HAP-1 (cell line): Measurements from ENCODE around the gene MMD2.
"Not testable (repeated sequence)": the region's sequence is repeated elsewhere in the genome, so short reads cannot be mapped to it uniquely, and the experiment has no call there.

ENCODE experiments used
- DNase-seq, 2 experiments: peaks; one replicate each; pipeline ENCODE4 v3.0.0-alpha.2; 2016 to 2020; ENCODE audit warnings: low spot score in 2 of 2
- H3K27me3 ChIP-seq: fragments of 250-450 bp; sonication (Bioruptor Pico); 2 replicates; pipeline ENCODE4 v1.5.1; 2020; ENCODE audit warnings: low read depth, mild to moderate bottlenecking, moderate library complexity
- H3K36me3 ChIP-seq: fragments of 250-450 bp; sonication (Bioruptor Pico); replicated peaks from 2 replicates; pipeline ENCODE4 v1.5.1; 2020; ENCODE audit warnings: mild to moderate bottlenecking
- H3K4me1 ChIP-seq: fragments of 250-450 bp; sonication (Bioruptor Pico); 2 replicates; pipeline ENCODE4 v1.5.1; 2020; ENCODE audit warnings: mild to moderate bottlenecking
- H3K4me3 ChIP-seq: fragments of 250-450 bp; sonication (Bioruptor Pico); 2 replicates; pipeline ENCODE4 v1.5.1; 2020; ENCODE audit warnings: mild to moderate bottlenecking, moderate library complexity
- H3K9me3 ChIP-seq: fragments of 250-450 bp; sonication (Bioruptor Pico); 2 replicates; pipeline ENCODE4 v1.5.1; 2020; ENCODE audit warnings: mild to moderate bottlenecking, moderate library complexity
- in situ Hi-C: fragments of 300-500 bp; cut with MboI; formaldehyde crosslinking; loops from 3 replicates; pipeline ENCODE4 v1.14.3; 2020; ENCODE audit warnings: low sequenced_read_pairs, inconsistent platforms, mixed read lengths

Gene MMD2

GRCh38 chr7:4904346-4904745 is 54.6 kb downstream of the MMD2 start:
- in situ Hi-C loops, result no loop called here
- Histone ChIP-seq H3K4me1 (no peaks in the 10 kb centered on the region), H3K4me3 (no peak overlapping the region), H3K27me3 (no peaks in the 10 kb centered on the region), H3K36me3 (no peaks in the 10 kb centered on the region), H3K9me3 (no peaks in the 10 kb centered on the region)
- DNase-seq, result no peak

DNA sequence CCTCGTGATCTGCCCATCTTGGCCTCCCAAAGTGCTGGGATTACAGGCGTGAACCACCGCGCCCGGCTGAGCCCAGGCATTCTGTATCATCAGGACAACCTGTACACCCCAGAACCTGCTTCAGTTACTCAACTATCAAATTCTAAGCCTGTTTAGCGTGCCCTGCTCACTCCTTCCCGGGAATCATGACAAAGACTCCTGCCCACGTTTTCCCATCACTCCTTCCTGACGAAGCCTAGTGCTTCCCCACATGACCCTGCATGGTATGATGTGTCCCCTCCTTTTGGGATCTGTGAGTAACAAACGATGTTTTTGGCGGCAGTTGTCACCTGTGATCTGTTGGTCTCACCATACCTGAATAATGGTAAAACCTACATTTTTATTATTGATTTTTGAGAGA is 63.2 kb downstream of the MMD2 start:
- no peaks in the 10 kb centered on the region for H3K9me3 ChIP-seq
- H3K4me1 ChIP-seq, result no peaks in the 10 kb centered on the region
- in situ Hi-C loops, result no loop called here
- H3K27me3 ChIP-seq, result no peaks in the 10 kb centered on the region; the same call in 1 of the 2 replicates
- no peak for DNase-seq
- no peak overlapping the region for H3K4me3 ChIP-seq
- no peaks in the 10 kb centered on the region for H3K36me3 ChIP-seq

DNA sequence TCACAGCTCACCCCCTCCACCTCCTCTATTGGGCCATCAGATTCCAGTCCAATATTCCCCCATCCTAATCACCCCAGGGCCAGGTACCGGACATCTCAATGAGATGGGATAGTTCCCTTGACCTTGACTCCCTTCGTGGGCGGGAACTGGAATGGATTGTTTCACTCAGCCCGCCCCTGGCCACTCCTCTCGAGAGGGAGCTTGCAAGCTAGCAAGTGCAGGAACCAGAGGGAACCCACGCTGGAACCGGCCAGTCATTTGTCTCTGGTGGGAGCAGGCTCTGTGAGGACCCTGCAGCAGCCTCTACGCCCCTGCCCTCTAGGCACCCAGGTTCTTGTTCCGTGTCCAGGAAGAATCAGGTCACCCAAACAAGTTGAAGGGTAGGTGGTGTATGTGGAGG is 64.5 kb downstream of the MMD2 start:
- in situ Hi-C loops, result no loop called here

GRCh38 chr7:4893929-4894475 is 65.0 kb downstream of the MMD2 start:
- Histone ChIP-seq H3K27me3 (no peaks in the 10 kb centered on the region; the same call in 1 of the 2 replicates), H3K4me1 (no peaks in the 10 kb centered on the region), H3K36me3 (no peaks in the 10 kb centered on the region), H3K4me3 (no peak overlapping the region), H3K9me3 (no peaks in the 10 kb centered on the region)
- no peak for DNase-seq
- in situ Hi-C loops, result no loop called here

More for the DNA sequence above, 64.5 kb downstream of the MMD2 start:
- H3K9me3 ChIP-seq, result no peaks in the 10 kb centered on the region
- no peak overlapping the region for H3K4me3 ChIP-seq
- H3K27me3 ChIP-seq, result no peaks in the 10 kb centered on the region; the same call in 1 of the 2 replicates
- no peaks in the 10 kb centered on the region for H3K4me1 ChIP-seq
- no peaks in the 10 kb centered on the region for H3K36me3 ChIP-seq
- DNase-seq, result no peak

DNA sequence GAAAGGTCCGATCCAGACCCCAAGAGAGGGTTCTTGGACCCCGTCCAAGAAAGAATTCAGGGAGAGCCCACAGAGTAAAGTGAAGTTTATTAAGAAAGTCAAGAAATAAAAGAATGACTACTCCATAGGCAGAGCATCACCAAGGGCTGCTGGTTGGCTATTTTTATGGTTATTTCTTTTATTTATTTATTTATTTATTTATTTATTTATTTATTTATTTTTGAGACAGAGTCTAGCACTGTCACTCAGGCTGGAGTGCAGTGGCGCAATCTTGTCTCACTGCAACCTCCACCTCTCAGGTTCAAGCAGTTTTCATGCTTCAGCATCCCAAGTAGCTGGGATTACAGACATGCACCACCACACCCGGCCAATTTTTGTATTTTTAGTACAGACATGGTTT is 65.8 kb downstream of the MMD2 start:
- H3K4me3 ChIP-seq, DNase-seq, H3K36me3 ChIP-seq, H3K4me1 ChIP-seq, H3K9me3 ChIP-seq, in situ Hi-C loops, H3K27me3 ChIP-seq: not testable (repeated sequence)

DNA sequence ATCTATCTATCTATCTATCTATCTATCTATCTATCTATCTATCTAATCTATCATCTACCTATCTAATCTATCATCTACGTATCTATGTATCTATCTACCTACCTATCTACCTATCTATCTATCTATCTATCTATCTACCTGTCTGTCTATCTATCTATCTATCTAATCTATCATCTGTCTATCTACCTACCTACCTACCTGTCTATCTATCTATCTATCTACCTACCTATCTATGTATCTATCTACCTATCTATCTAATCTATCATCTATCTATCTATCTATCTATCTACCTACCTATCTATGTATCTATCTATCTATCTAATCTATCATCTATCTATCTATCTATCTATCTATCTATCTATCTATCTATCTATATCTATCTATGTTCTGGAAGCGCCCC is 67.5 kb downstream of the MMD2 start:
- H3K9me3 ChIP-seq, H3K27me3 ChIP-seq, DNase-seq, H3K4me3 ChIP-seq, H3K4me1 ChIP-seq, in situ Hi-C loops, H3K36me3 ChIP-seq: not testable (repeated sequence)

GRCh38 chr7:4889682-4890081 is 69.3 kb downstream of the MMD2 start:
- no peak overlapping the region for H3K4me3 ChIP-seq
- no peak for DNase-seq
- in situ Hi-C loops, result no loop called here
- no peaks in the 10 kb centered on the region; the same call in 1 of the 2 replicates for H3K27me3 ChIP-seq
- H3K4me1 ChIP-seq, result no peaks in the 10 kb centered on the region
- no peaks in the 10 kb centered on the region for H3K9me3 ChIP-seq
- no peaks in the 10 kb centered on the region for H3K36me3 ChIP-seq

DNA sequence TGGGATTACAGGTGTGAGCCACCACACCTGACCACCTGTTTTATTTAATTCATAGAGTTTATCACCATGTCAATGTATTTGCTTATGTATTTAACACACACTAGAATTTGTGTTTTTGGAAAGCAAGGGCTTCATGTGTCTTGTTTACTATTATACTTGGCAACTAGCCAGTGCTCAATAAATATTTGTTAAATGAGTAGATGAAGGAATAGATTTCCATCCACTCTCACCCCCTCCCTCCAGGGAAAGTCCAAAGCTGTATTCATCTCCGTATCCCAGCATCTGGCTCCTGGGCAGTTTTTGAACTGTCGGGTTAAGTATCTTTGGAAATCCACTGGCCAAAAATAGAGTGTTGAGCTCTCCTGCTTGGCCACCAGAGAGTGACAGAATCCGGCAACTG is 70.8 kb downstream of the MMD2 start:
- in situ Hi-C loops, result no loop called here
- no peaks in the 10 kb centered on the region for H3K9me3 ChIP-seq
- no peak overlapping the region for H3K4me3 ChIP-seq
- no peaks in the 10 kb centered on the region for H3K36me3 ChIP-seq
- H3K4me1 ChIP-seq, result no peaks in the 10 kb centered on the region
- H3K27me3 ChIP-seq, result no peaks in the 10 kb centered on the region; the same call in 1 of the 2 replicates
- DNase-seq, result no peak

- no peaks in the 10 kb centered on the region; the same call in 1 of the 2 replicates for H3K27me3 ChIP-seq
- no peaks in the 10 kb centered on the region for H3K9me3 ChIP-seq
- in situ Hi-C loops, result no loop called here
- peaks cover 3% of the 10 kb centered on the region; the same call in 1 of the 2 replicates for H3K4me1 ChIP-seq
- no peaks in the 10 kb centered on the region for H3K36me3 ChIP-seq
- no peak overlapping the region for H3K4me3 ChIP-seq
- no peak for DNase-seq
These were observed 72.3 kb downstream of the MMD2 start for GRCh38 chr7:4886671-4887070.

- H3K9me3 ChIP-seq, result no peaks in the 10 kb centered on the region
- H3K27me3 ChIP-seq, result no peaks in the 10 kb centered on the region
- peaks cover 4% of the 10 kb centered on the region; the same call in 1 of the 2 replicates for H3K4me1 ChIP-seq
- no peaks in the 10 kb centered on the region for H3K36me3 ChIP-seq
- H3K4me3 ChIP-seq, result no peak overlapping the region
- DNase-seq, result no peak
- in situ Hi-C loops, result no loop called here
These were observed 73.6 kb downstream of the MMD2 start for GRCh38 chr7:4885317-4885807.

DNA sequence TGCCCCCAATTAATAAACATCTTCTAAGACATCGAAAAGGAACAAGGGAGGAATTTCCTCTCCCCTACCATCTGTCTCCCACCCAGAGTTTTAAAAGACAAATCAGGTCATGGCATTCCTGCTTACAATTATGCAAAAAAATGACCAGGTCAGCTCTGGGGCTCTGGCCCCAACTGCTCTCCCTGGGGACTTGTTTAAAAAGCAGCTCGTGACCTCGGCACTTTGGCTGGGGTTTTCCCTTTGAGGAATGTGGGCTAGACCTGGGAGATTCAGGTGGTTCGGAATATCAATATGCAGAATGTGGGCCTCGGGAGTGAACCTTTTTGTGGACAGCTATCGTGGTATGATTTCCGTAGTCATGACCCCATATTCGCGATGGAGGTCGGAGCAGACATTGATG is 74.8 kb downstream of the MMD2 start:
- no peaks in the 10 kb centered on the region for H3K36me3 ChIP-seq
- no peak for DNase-seq
- peaks cover 4% of the 10 kb centered on the region; the same call in 1 of the 2 replicates for H3K4me1 ChIP-seq
- no peaks in the 10 kb centered on the region for H3K9me3 ChIP-seq
- in situ Hi-C loops, result no loop called here
- no peak overlapping the region for H3K4me3 ChIP-seq
- H3K27me3 ChIP-seq, result no peaks in the 10 kb centered on the region

DNA sequence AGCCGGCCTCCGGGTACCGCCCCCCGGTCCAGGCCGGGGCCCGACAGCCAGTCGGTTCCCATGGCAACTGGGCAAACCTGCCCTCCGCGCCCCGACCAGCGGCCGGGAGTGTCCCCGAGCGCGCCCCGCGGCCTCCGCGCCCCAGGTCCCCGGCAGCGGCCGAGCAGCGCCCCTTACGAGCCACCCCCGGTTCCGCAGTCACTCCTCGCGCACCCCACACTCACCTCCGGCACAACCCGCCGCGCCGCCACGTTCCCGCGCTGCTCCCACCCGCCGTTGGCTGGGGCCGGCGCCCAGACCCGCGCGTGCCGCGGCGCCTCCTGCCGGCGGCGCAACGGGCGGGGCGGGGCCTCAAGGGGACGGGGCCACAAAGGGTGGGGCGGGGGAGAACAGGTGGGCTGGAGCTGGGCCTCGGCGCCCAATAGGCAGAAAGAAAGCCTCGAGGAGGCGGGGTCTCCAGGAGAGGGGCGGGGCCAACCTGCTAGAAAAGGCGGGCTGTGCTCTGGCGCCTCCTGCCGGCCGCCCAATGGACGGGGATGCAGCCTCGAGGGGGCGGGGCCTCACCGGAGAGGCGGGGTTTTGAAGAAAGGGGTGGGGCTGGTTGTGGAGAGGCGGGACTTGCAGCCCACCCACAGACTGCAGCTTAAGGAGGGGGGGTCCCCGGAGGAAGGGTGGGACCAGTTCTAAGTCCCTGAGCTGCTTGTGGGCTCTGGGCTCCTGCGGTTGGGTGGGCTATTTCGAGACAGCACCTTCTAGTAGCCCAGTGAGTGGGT is 75.4 kb downstream of the MMD2 start, which contains the start of gene RADIL:
RADIL (minus strand) TSS at position 345 of the 773 bp plus-strand sequence. CDS start 5,577 bp downstream, outside the sequence.
- peak within 1 kb of the TSS; percentile 49 for H3K4me3 ChIP-seq

DNA sequence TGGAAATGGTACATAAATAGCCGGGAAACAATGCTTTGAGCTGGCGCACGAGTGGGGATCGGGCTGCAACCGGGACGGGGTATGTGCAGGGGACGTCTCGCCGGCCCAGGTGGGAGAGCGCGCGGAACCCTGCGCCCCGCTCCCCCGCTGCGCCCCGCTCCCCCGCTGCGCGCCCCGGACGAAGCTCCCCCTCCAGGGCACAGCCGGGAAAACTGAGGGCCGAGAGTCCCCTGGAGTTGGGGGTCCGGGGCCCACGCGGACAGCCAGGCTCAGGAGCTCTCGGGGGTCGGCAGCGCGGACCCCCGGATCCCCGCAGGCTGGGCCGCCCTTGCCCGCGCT is 76.0 kb downstream of the MMD2 start:
- Histone ChIP-seq H3K9me3 (no peaks in the 10 kb centered on the region), H3K36me3 (no peaks in the 10 kb centered on the region), H3K27me3 (no peaks in the 10 kb centered on the region), H3K4me3 (peak overlapping the region; percentile 49), H3K4me1 (peaks cover 4% of the 10 kb centered on the region; the same call in 1 of the 2 replicates)
- DNase-seq, result no peak
- in situ Hi-C loops, result no loop called here

More for the DNA sequence above, 75.4 kb downstream of the MMD2 start, which contains the start of gene RADIL:
- DNase-seq, result peak; percentile 86 to 98
- H3K4me1 ChIP-seq, result peaks cover 4% of the 10 kb centered on the region; the same call in 1 of the 2 replicates
- H3K27me3 ChIP-seq, result no peaks in the 10 kb centered on the region
- H3K36me3 ChIP-seq, result no peaks in the 10 kb centered on the region
- in situ Hi-C loops, result no loop called here
- no peaks in the 10 kb centered on the region for H3K9me3 ChIP-seq
